ENCODE measurements around the gene KIFC1. TPM values are rescaled to one million over a fixed set of nuclear protein-coding genes. Genes with fewer than 3 reads are reported as not detected.

KIFC1 gene
- total RNA-seq = 13.2 TPM

GRCh38 chr6:33391278-33391921 lies at the start of gene KIFC1:
TSS of gene KIFC1 (plus strand) at chr6:33391823. CDS start at chr6:33391986, 163 bp downstream.

GRCh38 chr6:33410711-33411631 lies 19.3 kb downstream of the KIFC1 start, which contains the start of gene PHF1:
TSS of gene PHF1 (plus strand) at chr6:33411014. CDS start at chr6:33412264, 1,250 bp downstream.

GRCh38 chr6:33417903-33418689 lies 26.5 kb downstream of the KIFC1 start, which contains the start of gene CUTA:
TSS of gene CUTA (minus strand) at chr6:33418107. CDS start at chr6:33418000, 107 bp downstream.

GRCh38 chr6:33419580-33420490 lies 28.2 kb downstream of the KIFC1 start, which contains the start of gene SYNGAP1:
TSS of gene SYNGAP1 (plus strand) at chr6:33420065. CDS start at chr6:33420265, 200 bp downstream.

GRCh38 chr6:33454009-33454946 lies 62.7 kb downstream of the KIFC1 start, which contains the start of gene ZBTB9:
TSS of gene ZBTB9 (plus strand) at chr6:33454576. CDS start at chr6:33455101, 525 bp downstream.

Other genes starting within 250 kb of the KIFC1 start
- gene COL11A2, start 199.4 kb upstream of the KIFC1 start, total RNA-seq = 39.0 TPM
- 34.6 TPM for gene RXRB, start 191.2 kb upstream of the KIFC1 start, total RNA-seq
- gene SLC39A7, start 191.0 kb upstream of the KIFC1 start, total RNA-seq = 60.0 TPM
- 14.3 TPM for gene HSD17B8, start 187.2 kb upstream of the KIFC1 start, total RNA-seq
- gene RING1, start 183.3 kb upstream of the KIFC1 start, total RNA-seq = 30.7 TPM
- gene VPS52, start 119.9 kb upstream of the KIFC1 start, total RNA-seq = 51.6 TPM
- 1,580 TPM for gene RPS18, start 119.7 kb upstream of the KIFC1 start, total RNA-seq
- 6.3 TPM for gene B3GALT4, start 114.7 kb upstream of the KIFC1 start, total RNA-seq
- 39.2 TPM for gene WDR46, start 102.6 kb upstream of the KIFC1 start, total RNA-seq
- 20.5 TPM for gene PFDN6, start 102.2 kb upstream of the KIFC1 start, total RNA-seq
- gene RGL2, start 92.9 kb upstream of the KIFC1 start, total RNA-seq = 45.5 TPM
- 45.8 TPM for gene TAPBP, start 77.7 kb upstream of the KIFC1 start, total RNA-seq
- gene ZBTB22, start 74.1 kb upstream of the KIFC1 start, total RNA-seq = 26.7 TPM
- gene DAXX, start 68.9 kb upstream of the KIFC1 start, total RNA-seq = 31.8 TPM
- gene PHF1, start 19.2 kb downstream of the KIFC1 start, total RNA-seq = 40.9 TPM
- gene CUTA, start 26.3 kb downstream of the KIFC1 start, total RNA-seq = 76.4 TPM
- gene SYNGAP1, start 28.2 kb downstream of the KIFC1 start, total RNA-seq = 17.9 TPM
- 9.0 TPM for gene ZBTB9, start 62.8 kb downstream of the KIFC1 start, total RNA-seq
- 10.1 TPM for gene BAK1, start 188.5 kb downstream of the KIFC1 start, total RNA-seq
- gene ITPR3, start 229.5 kb downstream of the KIFC1 start, total RNA-seq = 9.6 TPM

Measured in camera-type eye (tissue), 1 donor.